Breast epithelium (tissue), 4 donors: ENCODE results near the gene METTL24. TPM values are rescaled to one million over a fixed set of nuclear protein-coding genes. Genes with fewer than 3 reads are reported as not detected.
A peak's percentile ranks its signal among the peaks of the same experiment; 100 is the strongest.

Experiments used
- DNase-seq, 2 donors: peaks; one replicate each; pipeline ENCODE4 v3.0.0-alpha.2; 2019; ENCODE audit warnings: low spot score in 2 of 2
- H3K27ac ChIP-seq, 2 donors: fragments of 200-600 bp; sonication (generic) in 1 of 2; one replicate each; pipeline ENCODE4 v1.5.1; 2016 to 2019; ENCODE audit warnings: mild to moderate bottlenecking in 1 of 2
- H3K27me3 ChIP-seq, 2 donors: fragments of 200-600 bp; sonication (generic) in 1 of 2; one replicate each; pipeline versions ENCODE4 v1.5.1 to v1.6.0; 2017 to 2019; ENCODE audit warnings: control low read depth in 1 of 2, mild to moderate bottlenecking in 1 of 2
- H3K36me3 ChIP-seq: fragments of 200-600 bp; one replicate; pipeline ENCODE4 v1.5.1; 2019
- H3K4me1 ChIP-seq, 2 donors: fragments of 200-600 bp; sonication (generic); one replicate each; pipeline ENCODE4 v1.5.1; 2016 to 2019; ENCODE audit warnings: control low read depth in 1 of 2
- H3K4me3 ChIP-seq, 3 donors: fragments of 200-600 bp; sonication (generic); 1 replicate in 2 of 3; 2 replicates in 1 of 3; pipeline ENCODE4 v1.5.1; 2016 to 2019; ENCODE audit warnings: mild to moderate bottlenecking in 3 of 3, moderate library complexity in 2 of 3
- H3K9me3 ChIP-seq, 2 donors: fragments of 200-600 bp; sonication (generic) in 1 of 2; one replicate each; pipeline ENCODE4 v1.5.1; 2016 to 2019; ENCODE audit warnings: control low read depth in 1 of 2
- CTCF ChIP-seq, 3 donors: fragments of 450-650 bp; IDR thresholded peaks; one replicate each; pipeline ENCODE4 v1.5.1; 2016 to 2017; ENCODE audit warnings: antibody characterized with exemption in 3 of 3, mild to moderate bottlenecking in 3 of 3, moderate library complexity in 3 of 3
- POLR2A ChIP-seq: fragments of 450-650 bp; IDR thresholded peaks from one replicate; pipeline ENCODE4 v1.6.1; 2016; ENCODE audit warnings: antibody characterized with exemption, mild to moderate bottlenecking, moderate library complexity
- POLR2AphosphoS5 ChIP-seq, 3 donors: sonication (generic); formaldehyde crosslinking; IDR thresholded peaks; one replicate each; pipeline ENCODE4 v1.6.1; 2017; ENCODE audit warnings: antibody characterized with exemption in 3 of 3
- intact Hi-C: fragments of 100-400 bp; cut with DNase I; formaldehyde crosslinking; loops from one replicate; pipeline ENCODE4 v1.15.1; 2023; ENCODE audit warnings: low total_unique reads
- total RNA-seq, 3 donors: library from RNA; depleted of rRNA; stranded (reverse); fragments of >200 nt; gene quantifications; one replicate each; pipeline ENCODE4 v1.1.0, GENCODE V29; 2016

METTL24 gene
- total RNA-seq, 3 donors from 2014 or later = 0.96 to 6.6 (median 3.4) TPM

GRCh38 chr6:110331816-110332215 is 26.3 kb downstream of the METTL24 start:
- H3K27ac ChIP-seq = no peak overlapping the region
- no peak for DNase-seq
- H3K9me3 ChIP-seq = no peaks in the 10 kb centered on the region
- no peak for TF ChIP-seq POLR2A
- TF ChIP-seq CTCF (IDR thresholded peaks at IDR 0.05) = no peak
- TF ChIP-seq POLR2AphosphoS5 (IDR thresholded peaks at IDR 0.05) = no peak
- no peak overlapping the region for H3K4me3 ChIP-seq
- intact Hi-C loops = no loop called here
- H3K4me1 ChIP-seq = no peaks in the 10 kb centered on the region
- H3K36me3 ChIP-seq = no peaks in the 10 kb centered on the region
- no peaks in the 10 kb centered on the region for H3K27me3 ChIP-seq

GRCh38 chr6:110331390-110331789 is 26.8 kb downstream of the METTL24 start:
- Histone ChIP-seq H3K9me3 (no peaks in the 10 kb centered on the region), H3K27ac (no peak overlapping the region), H3K4me3 (no peak overlapping the region), H3K4me1 (no peaks in the 10 kb centered on the region), H3K27me3 (no peaks in the 10 kb centered on the region), H3K36me3 (no peaks in the 10 kb centered on the region)
- TF ChIP-seq CTCF (IDR thresholded peaks at IDR 0.05) = no peak
- no peak for TF ChIP-seq POLR2AphosphoS5 (IDR thresholded peaks at IDR 0.05)
- TF ChIP-seq POLR2A = no peak
- DNase-seq = no peak
- intact Hi-C loops = no loop called here

- Histone ChIP-seq H3K9me3 (no peaks in the 10 kb centered on the region), H3K36me3 (no peaks in the 10 kb centered on the region), H3K4me1 (no peaks in the 10 kb centered on the region), H3K27me3 (no peaks in the 10 kb centered on the region), H3K4me3 (peak overlapping the region; percentile 11 to 47 (median 37)), H3K27ac (peak overlapping the region; percentile 68 to 73)
- TF ChIP-seq CTCF (IDR thresholded peaks at IDR 0.05) (no peak), POLR2AphosphoS5 (IDR thresholded peaks at IDR 0.05) (no peak), POLR2A (no peak)
- no peak for DNase-seq
- intact Hi-C loops = no loop called here
Observed at GRCh38 chr6:110329714-110330436, 28.3 kb downstream of the METTL24 start.

- H3K4me1 ChIP-seq = no peaks in the 10 kb centered on the region
- intact Hi-C loops = no loop called here
- no peak for DNase-seq
Observed at GRCh38 chr6:110329348-110329713, 28.8 kb downstream of the METTL24 start.

More at GRCh38 chr6:110329348-110329713, 28.8 kb downstream of the METTL24 start:
- Histone ChIP-seq H3K9me3 (no peaks in the 10 kb centered on the region), H3K27ac (peak overlapping the region; percentile 68 to 73), H3K4me3 (peak overlapping the region; percentile 11 to 47 (median 37)), H3K27me3 (no peaks in the 10 kb centered on the region), H3K36me3 (no peaks in the 10 kb centered on the region)
- TF ChIP-seq POLR2AphosphoS5 (IDR thresholded peaks at IDR 0.05) (no peak), POLR2A (no peak), CTCF (IDR thresholded peaks at IDR 0.05) (no peak)
